Muscle of leg (tissue), 11 donors: ENCODE measurements around the gene RAD51B. TPM values are rescaled to one million over a fixed set of nuclear protein-coding genes. Genes with fewer than 3 reads are reported as not detected.

Source experiments
- DNase-seq: peaks from one replicate; pipeline ENCODE4 v3.0.0; 2013
- H3K27ac ChIP-seq: one replicate; pipeline ENCODE4 v1.5.1; 2013; ENCODE audit warnings: mild to moderate bottlenecking, low read length, control low read depth
- H3K27me3 ChIP-seq: one replicate; pipeline ENCODE4 v1.6.1; 2013; ENCODE audit warnings: low read length; ENCODE audit not compliant: control insufficient read depth, insufficient read depth
- H3K36me3 ChIP-seq: one replicate; pipeline ENCODE4 v1.6.1; 2013; ENCODE audit warnings: low read length; ENCODE audit not compliant: control insufficient read depth, insufficient read depth
- H3K4me1 ChIP-seq: one replicate; pipeline ENCODE4 v1.6.1; 2013; ENCODE audit warnings: low read length; ENCODE audit not compliant: control insufficient read depth, insufficient read depth
- H3K4me3 ChIP-seq: one replicate; pipeline ENCODE4 v1.5.1; 2013; ENCODE audit warnings: low read length, control low read depth
- H3K9me3 ChIP-seq: replicated peaks from 2 replicates; pipeline ENCODE4 v1.6.1; 2013; ENCODE audit warnings: low read depth, low read length; ENCODE audit not compliant: control insufficient read depth
- WGBS: methylation state at CpG from one replicate; pipeline ENCODE4 v1.1.5; 2013; ENCODE audit warnings: missing lambda C conversion rate; ENCODE audit not compliant: insufficient coverage; 5-methylcytosine and 5-hydroxymethylcytosine counted together
- polyA plus RNA-seq, 8 donors: library from polyadenylated mRNA; unstranded; fragments of 120-200 nt; gene quantifications; one replicate each; pipeline versions ENCODE4 v1.2.1 to v1.2.3, GENCODE V29; 2013; ENCODE audit warnings: inconsistent platforms in 1 of 8, low replicate concordance in 1 of 8; ENCODE audit not compliant: insufficient read length in 8 of 8, insufficient read depth in 1 of 8
- total RNA-seq: library from RNA; stranded (reverse); fragments of 120-200 nt; gene quantifications from one replicate; pipeline ENCODE4 v1.2.4, GENCODE V29; 2013

RAD51B gene
- total and polyA plus RNA-seq, 9 donors = 6.0 to 16.5 (median 7.2) TPM

DNA sequence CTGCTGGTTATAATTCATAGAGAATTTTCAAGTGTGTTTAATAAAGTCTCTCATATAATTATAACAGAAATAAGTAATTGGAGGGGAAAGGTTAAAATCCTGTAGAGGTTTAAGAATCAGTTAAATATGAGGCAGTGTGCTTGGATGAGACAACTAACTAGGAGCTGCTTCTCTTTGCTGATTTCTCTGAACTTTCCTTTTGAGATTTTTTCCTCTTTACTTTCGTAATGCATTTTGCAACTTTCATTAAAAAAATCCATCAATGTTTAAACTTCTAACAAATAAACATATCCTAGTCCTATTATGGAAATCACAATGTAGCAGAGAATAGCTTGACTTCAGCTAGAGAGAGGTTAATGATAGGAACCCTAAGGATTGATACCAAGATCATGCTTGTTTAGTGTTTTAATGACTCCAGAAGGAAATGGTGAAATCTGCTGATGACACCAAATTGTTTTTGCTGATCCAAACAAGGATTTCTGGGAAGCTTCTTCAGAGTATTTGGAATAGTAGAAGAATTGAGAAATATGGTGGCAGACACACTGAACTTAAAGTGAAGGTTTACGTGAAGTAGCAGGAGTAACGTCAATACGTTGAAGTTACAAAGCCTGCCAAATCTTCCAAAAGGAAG lies 122.6 kb downstream of the RAD51B start:
- Histone ChIP-seq H3K27ac (peak overlapping the region; percentile 93), H3K27me3 (no peaks in the 10 kb centered on the region), H3K36me3 (no peaks in the 10 kb centered on the region), H3K4me1 (peaks cover 17% of the 10 kb centered on the region), H3K4me3 (no peak overlapping the region), H3K9me3 (no peaks in the 10 kb centered on the region)
- DNase-seq = peak; percentile 85
- WGBS = no CpG with 5 or more reads among the region's 4 CpGs

DNA sequence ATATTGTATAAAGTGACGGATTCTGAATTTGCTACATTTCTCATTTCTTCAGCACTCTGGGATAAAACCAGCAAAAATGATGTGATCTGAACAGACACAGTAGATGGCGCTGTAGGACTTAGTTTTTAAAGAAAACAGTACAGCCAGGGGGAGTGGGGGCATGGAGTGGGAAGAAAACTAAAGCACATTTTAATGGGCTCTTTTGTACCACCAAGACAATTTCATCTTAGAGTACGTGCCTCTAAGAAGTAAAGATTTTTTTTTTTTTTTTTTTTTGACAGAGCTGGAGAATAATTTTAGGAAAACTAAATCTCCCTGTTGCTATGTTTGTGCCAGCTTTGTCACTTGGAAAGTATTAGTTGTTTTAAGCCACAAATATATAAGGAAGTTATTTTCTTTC lies 124.4 kb downstream of the RAD51B start:
- no peak overlapping the region for H3K4me3 ChIP-seq

DNA sequence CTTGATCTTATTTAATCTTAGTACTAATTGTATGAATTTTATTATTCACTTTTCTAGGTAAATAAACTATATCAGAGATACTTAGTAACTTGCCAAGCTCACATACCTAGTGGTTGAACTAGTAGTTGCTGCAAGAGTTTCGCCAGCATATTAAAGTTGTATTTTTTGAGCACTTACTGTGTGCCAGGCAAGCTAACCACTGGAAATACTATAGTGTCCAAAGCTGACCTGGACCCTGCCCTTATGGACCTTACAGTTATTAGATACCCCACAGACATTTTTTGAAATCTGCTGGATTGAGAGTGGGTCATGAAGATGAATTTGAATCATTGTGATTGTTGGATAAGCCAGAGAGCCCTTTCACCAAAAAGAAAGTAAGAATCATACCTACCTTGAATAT lies 125.0 kb downstream of the RAD51B start:
- Histone ChIP-seq H3K4me3 (no peak overlapping the region), H3K27ac (peak overlapping the region; percentile 32), H3K9me3 (no peaks in the 10 kb centered on the region), H3K36me3 (no peaks in the 10 kb centered on the region), H3K27me3 (no peaks in the 10 kb centered on the region), H3K4me1 (peaks cover 15% of the 10 kb centered on the region)
- DNase-seq = no peak
- WGBS = no CpG with 5 or more reads among the region's 1 CpG

More for the DNA sequence above, 124.4 kb downstream of the RAD51B start:
- no CpG with 5 or more reads among the region's 3 CpGs for WGBS
- Histone ChIP-seq H3K4me1 (peaks cover 17% of the 10 kb centered on the region), H3K9me3 (no peaks in the 10 kb centered on the region), H3K27me3 (no peaks in the 10 kb centered on the region), H3K36me3 (no peaks in the 10 kb centered on the region), H3K27ac (peak overlapping the region; percentile 39)
- peak; percentile 96 for DNase-seq

- Histone ChIP-seq H3K9me3 (peaks cover 4% of the 10 kb centered on the region), H3K27ac (no peak overlapping the region), H3K4me3 (no peak overlapping the region), H3K4me1 (no peaks in the 10 kb centered on the region), H3K36me3 (no peaks in the 10 kb centered on the region), H3K27me3 (no peaks in the 10 kb centered on the region)
- no peak for DNase-seq
- whole genome bisulfite sequencing = 100% methylated on average over 2 of the region's 4 CpGs
Observed at GRCh38 chr14:67949771-67950170, 130.2 kb downstream of the RAD51B start.

DNA sequence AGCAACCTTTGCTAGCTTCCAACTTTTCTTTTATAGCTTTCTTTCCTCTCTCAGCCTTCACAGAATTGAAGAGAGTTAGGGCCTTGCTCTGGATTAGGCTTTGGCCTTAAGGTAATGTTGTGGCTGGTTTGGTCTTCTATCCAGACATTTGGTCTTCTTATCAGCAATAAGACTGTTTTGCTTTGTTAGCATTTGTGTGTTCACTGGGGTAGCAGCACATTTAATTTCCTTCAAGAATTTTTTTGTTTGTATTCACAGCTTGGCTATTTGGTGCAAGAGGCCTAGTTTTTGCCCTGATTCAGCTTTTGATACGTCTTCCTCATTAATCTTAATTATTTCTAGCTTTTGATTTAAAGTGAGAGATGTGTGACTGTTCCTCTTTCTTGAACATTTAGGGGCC lies 130.8 kb downstream of the RAD51B start:
- H3K4me3 ChIP-seq = no peak overlapping the region
- H3K4me1 ChIP-seq = no peaks in the 10 kb centered on the region
- H3K9me3 ChIP-seq = peaks cover 4% of the 10 kb centered on the region
- H3K27ac ChIP-seq = no peak overlapping the region
- no peak for DNase-seq
- no CpG with 5 or more reads among the region's 1 CpG for WGBS
- no peaks in the 10 kb centered on the region for H3K27me3 ChIP-seq
- no peaks in the 10 kb centered on the region for H3K36me3 ChIP-seq

- DNase-seq = peak; percentile 88
- H3K4me1 ChIP-seq = no peaks in the 10 kb centered on the region
- WGBS = no CpG with 5 or more reads among the region's 2 CpGs
- peak overlapping the region; percentile 48 for H3K27ac ChIP-seq
- H3K27me3 ChIP-seq = no peaks in the 10 kb centered on the region
- H3K9me3 ChIP-seq = peaks cover 4% of the 10 kb centered on the region
- H3K36me3 ChIP-seq = no peaks in the 10 kb centered on the region
- H3K4me3 ChIP-seq = no peak overlapping the region
Observed at GRCh38 chr14:67951529-67952135, 132.1 kb downstream of the RAD51B start.

DNA sequence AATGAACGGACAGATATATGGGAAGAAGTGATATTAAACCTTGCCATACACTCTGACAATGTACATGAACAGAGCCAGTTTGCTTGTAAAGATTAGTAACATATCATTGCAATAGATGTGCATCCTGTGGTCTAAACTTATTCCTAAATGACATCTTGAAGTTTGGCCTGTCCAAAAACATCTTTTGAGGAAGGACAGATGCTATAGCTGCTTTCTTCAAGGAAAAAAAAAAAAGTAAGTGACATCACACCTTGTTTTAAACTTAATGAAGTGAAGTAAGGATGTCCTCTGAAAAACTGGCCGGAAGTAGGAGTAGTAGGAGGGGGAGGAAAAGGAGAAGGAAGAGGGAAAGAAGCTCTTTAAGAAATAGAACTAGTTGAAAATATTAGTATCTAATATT lies 132.8 kb downstream of the RAD51B start:
- WGBS = 80% methylated on average over 1 of the region's 2 CpGs
- no peak for DNase-seq
- Histone ChIP-seq H3K36me3 (no peaks in the 10 kb centered on the region), H3K9me3 (peaks cover 4% of the 10 kb centered on the region), H3K4me1 (no peaks in the 10 kb centered on the region), H3K27me3 (no peaks in the 10 kb centered on the region), H3K4me3 (no peak overlapping the region), H3K27ac (peak overlapping the region; percentile 48)

DNA sequence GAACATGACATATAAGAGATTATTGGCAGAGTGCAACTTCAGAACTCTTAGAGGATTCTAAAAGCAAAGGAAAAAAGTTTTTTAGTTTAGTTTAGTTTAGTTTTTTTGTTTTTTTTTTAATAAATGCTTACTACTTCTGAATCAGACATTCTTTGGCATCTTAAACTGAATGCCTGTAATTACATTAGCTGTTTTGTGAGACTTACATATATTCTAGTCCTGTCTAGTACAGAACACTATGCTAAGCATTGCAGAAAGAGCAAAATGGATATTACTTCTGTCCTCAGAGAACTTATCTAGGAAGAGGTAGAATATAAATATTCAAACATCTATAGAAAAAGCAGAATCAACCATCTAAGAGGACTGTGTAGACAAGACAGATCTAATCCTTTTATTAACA lies 133.2 kb downstream of the RAD51B start:
- peak overlapping the region; percentile 48 for H3K27ac ChIP-seq
- H3K36me3 ChIP-seq = no peaks in the 10 kb centered on the region
- peaks cover 4% of the 10 kb centered on the region for H3K9me3 ChIP-seq
- H3K27me3 ChIP-seq = no peaks in the 10 kb centered on the region
- no peaks in the 10 kb centered on the region for H3K4me1 ChIP-seq
- H3K4me3 ChIP-seq = no peak overlapping the region
- DNase-seq = peak; percentile 54

- no peaks in the 10 kb centered on the region for H3K27me3 ChIP-seq
- H3K9me3 ChIP-seq = no peaks in the 10 kb centered on the region
- no peaks in the 10 kb centered on the region for H3K36me3 ChIP-seq
- no peak for DNase-seq
- no peak overlapping the region for H3K4me3 ChIP-seq
- H3K4me1 ChIP-seq = no peaks in the 10 kb centered on the region
- no peak overlapping the region for H3K27ac ChIP-seq
Observed at GRCh38 chr14:67955261-67955660, 135.7 kb downstream of the RAD51B start.

- no CpG with 5 or more reads among the region's 3 CpGs for WGBS
- no peak for DNase-seq
Observed at GRCh38 chr14:67957946-67958345, 138.4 kb downstream of the RAD51B start.

DNA sequence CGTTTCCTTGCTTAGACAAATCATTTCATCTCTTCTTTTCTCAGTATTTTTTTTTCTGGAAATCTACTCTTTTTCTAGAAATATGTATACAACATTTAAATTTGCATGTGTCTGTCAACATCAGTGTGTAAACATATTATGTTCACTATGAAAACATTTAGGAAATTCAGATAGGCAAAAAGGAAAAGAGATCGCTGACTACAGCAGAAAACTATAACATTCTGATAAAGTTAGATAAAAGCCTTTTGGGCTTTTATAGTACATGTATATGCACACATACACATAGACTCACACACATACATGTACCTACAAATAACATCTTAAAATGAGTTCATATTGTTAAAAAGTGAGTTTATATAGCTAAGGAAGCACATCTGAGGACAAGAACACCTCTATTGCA lies 142.1 kb downstream of the RAD51B start:
- H3K4me3 ChIP-seq = no peak overlapping the region
- no peaks in the 10 kb centered on the region for H3K4me1 ChIP-seq
- no peak for DNase-seq
- WGBS = no CpG with 5 or more reads among the region's 2 CpGs
- no peaks in the 10 kb centered on the region for H3K27me3 ChIP-seq
- H3K9me3 ChIP-seq = no peaks in the 10 kb centered on the region
- no peak overlapping the region for H3K27ac ChIP-seq
- no peaks in the 10 kb centered on the region for H3K36me3 ChIP-seq

More at GRCh38 chr14:67957946-67958345, 138.4 kb downstream of the RAD51B start:
- no peak overlapping the region for H3K27ac ChIP-seq
- H3K4me3 ChIP-seq = no peak overlapping the region
- H3K4me1 ChIP-seq = no peaks in the 10 kb centered on the region
- no peaks in the 10 kb centered on the region for H3K36me3 ChIP-seq
- no peaks in the 10 kb centered on the region for H3K9me3 ChIP-seq
- no peaks in the 10 kb centered on the region for H3K27me3 ChIP-seq
